Eye (tissue), 1 donor: ENCODE measurements around the gene WDR47.
"Not testable (repeated sequence)": the region's sequence is repeated elsewhere in the genome, so short reads cannot be mapped to it uniquely, and the experiment has no call there.

Source experiments
- DNase-seq: peaks from one replicate; pipeline ENCODE4 v3.0.0-alpha.2; 2015

WDR47 gene

GRCh38 chr1:108961752-108962486 lies 80.0 kb downstream of the WDR47 start:
- DNase-seq: no peak

- DNase-seq: no peak
Measured at GRCh38 chr1:108961198-108961597, 80.7 kb downstream of the WDR47 start.

- DNase-seq: no peak
Measured at GRCh38 chr1:108960719-108961118, 81.2 kb downstream of the WDR47 start.

GRCh38 chr1:108957888-108958287 lies 84.0 kb downstream of the WDR47 start:
- no peak for DNase-seq

GRCh38 chr1:108955881-108956280 lies 86.0 kb downstream of the WDR47 start:
- DNase-seq: no peak

- no peak for DNase-seq
Measured at GRCh38 chr1:108955111-108955510, 86.8 kb downstream of the WDR47 start.

GRCh38 chr1:108953452-108953851 lies 88.5 kb downstream of the WDR47 start:
- no peak for DNase-seq

GRCh38 chr1:108951242-108951641 lies 90.7 kb downstream of the WDR47 start:
- no peak for DNase-seq

- DNase-seq: no peak
Measured at GRCh38 chr1:108949044-108949443, 92.9 kb downstream of the WDR47 start.

- peak; percentile 7 for DNase-seq
Measured at GRCh38 chr1:108947871-108948525, 93.9 kb downstream of the WDR47 start.

- no peak for DNase-seq
Measured at GRCh38 chr1:108936170-108936569, 105.7 kb downstream of the WDR47 start.

- no peak for DNase-seq
Measured at GRCh38 chr1:108933944-108934343, 108.0 kb downstream of the WDR47 start.

GRCh38 chr1:108927565-108927964 lies 114.3 kb downstream of the WDR47 start:
- not testable (repeated sequence) for DNase-seq

- no peak for DNase-seq
Measured at GRCh38 chr1:108925920-108926319, 116.0 kb downstream of the WDR47 start.
